Right lobe of liver (tissue), 6 donors: ENCODE results near the gene C1QTNF8. TPM values are rescaled to one million over a fixed set of nuclear protein-coding genes. Genes with fewer than 3 reads are reported as not detected.

Experiments used
- ATAC-seq, 4 donors: fragments of 200-7000 bp; cut with Tn5 transposase; one replicate each; pipeline ENCODE4 v1.9.1; 2020; ENCODE audit warnings: mild to moderate bottlenecking in 4 of 4, moderate library complexity in 4 of 4
- DNase-seq, 3 donors: peaks; one replicate each; pipeline ENCODE4 v3.0.0-alpha.2; 2020
- H3K27ac ChIP-seq, 3 donors: fragments of 200-600 bp; one replicate each; pipeline ENCODE4 v1.8.0; 2022
- H3K27me3 ChIP-seq, 2 donors: fragments of 200-600 bp; one replicate each; pipeline ENCODE4 v1.8.0; 2022
- H3K36me3 ChIP-seq, 4 donors: fragments of 200-600 bp; sonication (generic) in 1 of 4; one replicate each; pipeline versions ENCODE4 v1.5.1 to v1.8.0; 2017 to 2022; ENCODE audit warnings: control low read depth in 1 of 4
- H3K4me1 ChIP-seq, 4 donors: fragments of 200-600 bp; sonication (generic) in 1 of 4; one replicate each; pipeline versions ENCODE4 v1.5.1 to v1.8.0; 2017 to 2022; ENCODE audit warnings: control low read depth in 1 of 4
- H3K4me3 ChIP-seq, 3 donors: fragments of 200-600 bp; one replicate each; pipeline ENCODE4 v1.8.0; 2022
- H3K9me3 ChIP-seq, 4 donors: fragments of 200-600 bp; sonication (generic) in 1 of 4; one replicate each; pipeline versions ENCODE4 v1.5.1 to v1.8.0; 2017 to 2022; ENCODE audit warnings: control low read depth in 1 of 4
- CTCF ChIP-seq, 4 donors: fragments of 200-600 bp in 3 of 4; fragments of 450-650 bp in 1 of 4; IDR thresholded peaks; one replicate each; pipeline versions ENCODE4 v1.5.1 to v1.8.0; 2016 to 2022; ENCODE audit warnings: antibody characterized with exemption in 4 of 4, mild to moderate bottlenecking in 2 of 4
- POLR2A ChIP-seq: fragments of 450-650 bp; IDR thresholded peaks from one replicate; pipeline ENCODE4 v1.6.1; 2017; ENCODE audit warnings: antibody characterized with exemption, mild to moderate bottlenecking
- WGBS: methylation state at CpG from one replicate; pipeline ENCODE4 v1.1.6; 2018; ENCODE audit warnings: low coverage, low lambda C conversion rate; ENCODE audit not compliant: insufficient coverage; ENCODE audit errors: missing lambda C conversion rate; 5-methylcytosine and 5-hydroxymethylcytosine counted together
- intact Hi-C, 2 donors: fragments of 100-400 bp; cut with DNase I; formaldehyde crosslinking; loops; one replicate each; pipeline versions ENCODE4 v1.11.2 to v1.14.1; 2022
- total RNA-seq, 6 experiments: library from RNA; depleted of rRNA in 2 of 6; stranded (reverse); fragments of >200 nt in 2 of 6; fragmentation: NEBNext Ultra II Directional in 3 of 6; extraction: Animal tissue kit (Norgen Biotek cat#: 25700) in 3 of 6; gene quantifications; one replicate each; pipeline versions ENCODE4 v1.1.0 to v1.2.4, GENCODE V29; 2016 to 2023
- donor health status: DM: no; HTN: yes; CAD: no.
- donor health status: DM: no; HTN: no; CAD: no.
- donor health status: DM: no; HTN: no; CAD: no.
- donor health status: DM: no; HTN: yes; CAD: no.
- donor health status: DM: no; HTN: yes; CAD: no.

The C1QTNF8 gene
- total RNA-seq, 6 experiments from 2014 or later = not detected

- H3K36me3 ChIP-seq = no peaks in the 10 kb centered on the region
- peak in 2 of 4 donors; percentile 15 to 19 for ATAC-seq
- no peak overlapping the region for H3K4me3 ChIP-seq
- intact Hi-C loops = no loop called here
- no peak overlapping the region for H3K27ac ChIP-seq
- H3K9me3 ChIP-seq = no peaks in the 10 kb centered on the region
- H3K27me3 ChIP-seq = no peaks in the 10 kb centered on the region
- peaks cover 0 to 26% (median 7%) of the 10 kb centered on the region in 4 donors for H3K4me1 ChIP-seq
- no peak for DNase-seq
- WGBS = 7% methylated on average over 19 of the region's 42 CpGs
- no peak for TF ChIP-seq POLR2A
- TF ChIP-seq CTCF (IDR thresholded peaks at IDR 0.05) = no peak
Observed at GRCh38 chr16:1080801-1081733, 15.0 kb downstream of the C1QTNF8 start.

GRCh38 chr16:1079786-1080525, 16.1 kb downstream of the C1QTNF8 start:
- no peak for TF ChIP-seq CTCF (IDR thresholded peaks at IDR 0.05)
- no peak for TF ChIP-seq POLR2A
- DNase-seq = no peak
- whole genome bisulfite sequencing = 86% methylated on average over 18 of the region's 45 CpGs
- intact Hi-C loops = no loop called here
- H3K27ac ChIP-seq = no peak overlapping the region
- no peaks in the 10 kb centered on the region for H3K27me3 ChIP-seq
- H3K4me3 ChIP-seq = no peak overlapping the region
- H3K36me3 ChIP-seq = no peaks in the 10 kb centered on the region
- H3K9me3 ChIP-seq = no peaks in the 10 kb centered on the region
- H3K4me1 ChIP-seq = peaks cover 0 to 26% (median 7%) of the 10 kb centered on the region in 4 donors
- no peak for ATAC-seq

- TF ChIP-seq CTCF (IDR thresholded peaks at IDR 0.05) (no peak), POLR2A (no peak)
- no peak for DNase-seq
- intact Hi-C loops = no loop called here
- 93% methylated on average over 3 of the region's 43 CpGs for WGBS
- Histone ChIP-seq H3K27ac (no peak overlapping the region), H3K4me3 (no peak overlapping the region), H3K27me3 (no peaks in the 10 kb centered on the region), H3K4me1 (peaks cover 0 to 26% (median 7%) of the 10 kb centered on the region in 4 donors), H3K9me3 (no peaks in the 10 kb centered on the region), H3K36me3 (no peaks in the 10 kb centered on the region)
- no peak for ATAC-seq
Observed at GRCh38 chr16:1079341-1079740, 16.7 kb downstream of the C1QTNF8 start.

GRCh38 chr16:1078579-1079021, 17.4 kb downstream of the C1QTNF8 start:
- intact Hi-C loops = no loop called here
- Histone ChIP-seq H3K4me3 (no peak overlapping the region), H3K36me3 (no peaks in the 10 kb centered on the region), H3K4me1 (peaks cover 0 to 26% (median 7%) of the 10 kb centered on the region in 4 donors), H3K27me3 (no peaks in the 10 kb centered on the region), H3K27ac (no peak overlapping the region), H3K9me3 (no peaks in the 10 kb centered on the region)
- 29% methylated on average over 10 of the region's 28 CpGs for whole genome bisulfite sequencing
- DNase-seq (peak; percentile 81 to 82 (median 81)), ATAC-seq (peak; percentile 81 to 93 (median 89))
- no peak for TF ChIP-seq CTCF (IDR thresholded peaks at IDR 0.05)
- TF ChIP-seq POLR2A = no peak
